WI38 (cell line): Measurements from ENCODE around the gene CRADD.

Source experiments
- H3K4me3 ChIP-seq: 2 replicates; pipeline ENCODE4 v1.5.1; 2011; ENCODE audit warnings: low read depth, mild to moderate bottlenecking, control low read depth, low read length
- CTCF ChIP-seq: IDR thresholded peaks from 2 replicates; pipeline ENCODE4 v1.5.1; 2012; ENCODE audit warnings: low read depth, mild to moderate bottlenecking, control low read depth, low read length

Gene CRADD

GRCh38 chr12:93682846-93683261, 5.7 kb downstream of the CRADD start:
- no peak for TF ChIP-seq CTCF

GRCh38 chr12:93683410-93683809, 6.2 kb downstream of the CRADD start:
- TF ChIP-seq CTCF = no peak
- H3K4me3 ChIP-seq = no peak overlapping the region

More at GRCh38 chr12:93682846-93683261, 5.7 kb downstream of the CRADD start:
- H3K4me3 ChIP-seq = no peak overlapping the region

- H3K4me3 ChIP-seq = no peak overlapping the region
- no peak for TF ChIP-seq CTCF
Observed at GRCh38 chr12:93684716-93685115, 7.5 kb downstream of the CRADD start.

DNA sequence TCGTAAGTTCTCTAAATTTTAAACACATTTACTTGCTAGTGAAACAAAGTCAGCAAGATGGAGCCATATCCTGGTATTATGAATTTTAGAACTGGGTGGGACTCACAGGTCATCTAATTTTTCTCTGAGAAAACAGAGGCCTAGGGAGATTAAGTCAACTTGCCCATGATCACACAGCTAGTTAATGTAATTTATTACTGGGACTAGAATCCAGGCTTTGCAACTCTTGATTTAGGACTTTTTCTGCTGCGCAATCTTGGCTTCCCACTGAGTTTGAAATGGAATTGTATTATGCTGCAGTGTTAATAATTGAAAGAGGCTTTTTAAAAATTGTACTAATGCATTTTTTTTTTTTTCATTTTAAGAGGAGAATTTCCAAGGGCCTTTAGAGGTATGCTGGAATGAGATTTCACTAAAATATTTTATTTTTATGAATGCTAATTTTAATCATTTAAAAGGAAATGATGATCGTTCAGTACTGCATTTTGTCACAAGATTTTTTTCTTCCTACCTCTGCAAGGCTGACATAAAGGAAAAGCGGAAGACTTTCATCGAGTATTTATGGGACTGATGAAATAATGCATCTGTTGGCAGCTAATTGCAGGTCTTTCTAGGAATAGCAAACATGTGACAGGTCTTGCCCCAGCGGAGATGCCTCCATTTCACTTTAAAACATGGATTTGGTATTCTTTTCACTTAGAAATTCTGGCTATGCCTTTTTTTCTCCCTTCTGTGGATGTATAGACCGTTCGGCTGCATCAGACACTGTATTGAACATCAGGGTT, 9.6 kb downstream of the CRADD start:
- TF ChIP-seq CTCF = no peak
- no peak overlapping the region for H3K4me3 ChIP-seq

DNA sequence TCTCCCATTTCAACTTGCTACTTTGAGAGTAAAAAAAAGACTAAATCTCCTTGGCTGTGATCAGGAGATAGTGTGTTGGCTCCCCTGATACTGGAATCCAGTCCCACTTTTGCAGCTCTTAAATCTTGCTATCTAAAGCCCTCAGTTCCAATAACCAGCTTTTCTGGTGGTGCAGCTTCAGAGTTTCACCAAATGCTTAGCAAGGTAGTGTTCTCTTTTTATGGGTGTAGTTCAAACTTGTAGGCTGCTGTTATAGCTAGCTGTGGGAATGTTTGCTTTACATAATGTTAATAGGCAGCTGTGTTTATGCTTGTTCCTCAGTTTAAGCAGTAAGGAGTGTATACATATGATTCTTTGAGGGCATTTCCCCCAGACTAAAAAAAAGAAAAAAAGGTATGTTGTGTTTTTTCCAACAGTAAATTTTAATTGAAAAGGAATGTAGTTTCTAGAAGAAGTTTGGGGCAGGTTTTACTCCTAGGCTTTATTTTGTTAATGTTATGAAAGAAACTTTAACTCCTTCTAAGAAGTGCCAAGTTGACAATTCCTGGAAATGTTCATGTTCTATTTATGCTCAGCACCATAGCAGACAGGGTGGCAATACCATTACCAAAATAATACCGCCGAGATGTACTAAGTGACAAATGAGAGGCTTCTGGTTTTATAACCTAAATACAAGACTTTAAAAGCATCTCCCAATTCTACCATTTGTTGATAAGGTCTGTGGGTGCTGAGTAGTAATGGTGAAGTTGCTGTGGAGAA, 12.1 kb downstream of the CRADD start:
- H3K4me3 ChIP-seq = no peak overlapping the region
- TF ChIP-seq CTCF = no peak

- no peak overlapping the region for H3K4me3 ChIP-seq
- TF ChIP-seq CTCF = no peak
Observed at GRCh38 chr12:93696462-93696861, 19.3 kb downstream of the CRADD start.
